ENCODE data around the gene TAOK3. TPM values are rescaled to one million over a fixed set of nuclear protein-coding genes. Genes with fewer than 3 reads are reported as not detected.
A peak's percentile ranks its signal among the peaks of the same experiment; 100 is the strongest.
"Not testable (repeated sequence)": the region's sequence is repeated elsewhere in the genome, so short reads cannot be mapped to it uniquely, and the experiment has no call there.

Gene TAOK3
- 24.1 TPM for total RNA-seq

DNA sequence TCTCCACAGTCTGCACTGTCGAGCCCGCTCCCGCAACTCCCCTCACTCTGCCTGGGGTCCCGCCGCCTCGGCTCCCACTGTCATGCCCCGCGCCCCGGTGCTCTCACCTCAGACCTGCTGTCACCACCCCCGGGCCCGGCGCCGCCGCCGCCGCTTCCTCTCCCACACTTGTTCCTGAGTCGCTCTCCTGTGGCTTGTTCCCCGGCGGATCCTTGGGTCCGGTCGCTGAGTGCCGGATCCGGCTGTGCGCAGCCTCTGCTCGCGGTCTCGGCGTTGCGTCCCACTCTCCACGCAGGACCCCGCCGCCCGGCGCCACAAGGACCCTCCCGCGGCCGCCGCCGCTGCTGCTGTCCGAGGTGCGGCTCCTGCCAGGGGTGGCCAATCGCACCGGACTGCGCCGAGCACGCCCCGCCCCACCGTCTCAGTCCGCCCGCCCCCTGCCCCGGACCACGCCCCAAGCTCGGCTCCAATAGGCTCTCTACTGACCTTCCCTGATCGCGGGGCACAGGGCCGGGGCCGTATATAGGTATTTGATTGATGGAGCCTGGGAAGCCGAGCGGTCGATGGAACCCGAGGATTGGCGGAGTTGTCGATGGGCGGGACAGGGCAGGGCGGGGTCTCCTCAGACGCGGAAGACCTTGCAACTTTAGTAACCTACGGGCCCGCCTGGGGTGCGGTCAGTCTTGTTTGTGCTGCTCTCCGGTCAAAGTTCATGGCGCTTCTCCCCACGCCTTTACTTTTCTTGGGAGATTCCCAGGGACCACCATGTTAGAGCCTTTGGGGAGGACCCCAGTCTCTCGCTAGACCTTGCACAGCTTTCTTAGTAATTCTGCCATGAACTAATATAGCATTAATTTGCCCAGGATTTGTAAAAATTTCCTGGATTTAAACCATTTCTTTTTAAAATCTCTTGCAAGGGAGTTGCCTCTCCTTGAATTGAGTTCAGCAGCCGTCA lies at the start of gene TAOK3:
TAOK3 (minus strand) TSS at position 367 of the 955 bp plus-strand sequence. CDS start 117,340 bp downstream, outside the sequence.
- DNase-seq: peak; percentile 97

DNA sequence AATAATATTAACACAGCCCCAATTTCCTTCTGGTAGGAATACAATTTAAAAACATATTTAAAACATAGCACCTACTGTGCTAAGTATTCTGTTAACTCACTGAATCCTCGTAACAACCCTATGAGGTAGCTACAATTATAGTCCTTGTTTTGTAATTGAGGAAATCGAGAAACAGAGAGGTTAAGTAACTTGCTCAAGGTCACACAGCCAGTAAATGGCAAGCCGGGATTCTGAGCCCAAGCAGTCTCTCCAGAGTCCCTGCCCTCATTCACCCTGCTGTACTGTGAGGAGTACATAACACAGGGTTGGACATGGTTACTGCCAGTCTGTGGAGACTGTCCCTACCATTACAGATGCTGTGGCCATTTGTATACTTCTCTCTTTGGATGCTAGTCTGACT lies 48.0 kb upstream of the TAOK3 start:
- no peak for DNase-seq

DNA sequence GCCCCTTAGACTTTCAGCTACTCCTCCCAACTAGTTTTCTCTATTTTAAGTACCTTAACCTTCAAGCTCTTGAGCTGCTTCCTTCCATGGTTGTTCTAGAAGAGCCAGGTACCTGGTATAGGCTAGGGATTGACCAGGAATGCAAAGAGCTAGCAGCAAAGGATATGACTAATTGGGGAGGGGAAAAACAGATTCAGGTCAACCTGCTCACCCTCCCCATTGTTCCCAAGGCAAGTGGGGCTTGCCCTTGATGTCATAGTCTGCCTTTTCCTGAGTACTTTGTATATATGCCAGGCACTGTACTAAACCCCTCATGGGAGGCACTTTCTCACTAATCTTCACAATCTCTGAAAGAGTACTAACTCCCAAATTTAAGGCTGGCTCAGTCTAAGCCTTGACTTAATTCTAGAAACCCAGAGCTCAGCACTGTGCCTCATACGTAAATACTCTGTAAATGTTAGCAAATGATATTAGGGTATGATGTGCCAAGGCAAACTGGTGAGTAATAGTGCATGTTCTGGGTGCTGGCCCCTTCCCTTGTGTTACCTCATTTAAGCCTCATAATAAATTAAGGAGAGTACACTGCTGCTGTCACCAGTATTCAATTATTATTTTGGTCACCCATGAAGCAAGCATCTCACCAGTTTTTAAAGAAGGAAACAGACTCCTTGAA lies 45.8 kb upstream of the TAOK3 start:
- no peak for DNase-seq

DNA sequence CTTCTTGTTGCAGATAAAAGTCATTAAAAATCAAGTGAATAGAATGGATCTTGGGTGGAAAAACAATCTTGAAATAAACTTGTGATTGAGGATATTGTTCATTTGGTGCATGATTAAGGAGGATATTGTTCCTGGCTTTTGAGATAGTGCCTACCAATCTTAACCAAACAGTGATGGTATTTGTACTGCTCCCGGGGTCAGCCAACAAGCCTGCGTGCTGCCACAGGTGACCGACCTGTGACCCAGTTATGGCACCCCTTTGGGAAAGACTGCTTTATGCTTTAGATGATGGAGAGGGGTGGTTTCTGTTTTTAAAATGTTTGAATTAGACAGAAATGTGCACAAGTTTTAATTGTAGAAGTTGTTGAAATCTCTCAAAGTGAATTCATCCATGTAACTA lies 45.2 kb upstream of the TAOK3 start:
- DNase-seq: no peak

DNA sequence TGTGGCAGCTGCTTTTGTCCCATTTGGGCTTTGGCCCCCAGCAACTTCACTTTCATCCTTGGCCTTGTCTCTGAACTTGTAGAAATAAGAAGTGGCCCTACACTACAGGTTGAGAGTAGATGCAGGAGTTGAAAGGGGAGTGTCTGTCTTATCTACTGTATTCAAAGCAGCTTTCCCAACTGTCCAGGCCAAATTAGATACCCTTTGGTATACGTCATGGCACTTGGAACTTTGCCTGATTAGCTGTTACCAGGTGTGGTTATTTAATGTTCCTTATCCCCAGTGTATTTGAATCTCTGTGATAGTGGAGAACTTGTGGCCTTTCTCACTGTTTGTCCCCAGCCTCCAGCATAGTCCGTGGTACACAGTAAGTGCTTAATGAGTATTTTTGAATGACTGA lies 37.1 kb upstream of the TAOK3 start:
- no peak for DNase-seq

DNA sequence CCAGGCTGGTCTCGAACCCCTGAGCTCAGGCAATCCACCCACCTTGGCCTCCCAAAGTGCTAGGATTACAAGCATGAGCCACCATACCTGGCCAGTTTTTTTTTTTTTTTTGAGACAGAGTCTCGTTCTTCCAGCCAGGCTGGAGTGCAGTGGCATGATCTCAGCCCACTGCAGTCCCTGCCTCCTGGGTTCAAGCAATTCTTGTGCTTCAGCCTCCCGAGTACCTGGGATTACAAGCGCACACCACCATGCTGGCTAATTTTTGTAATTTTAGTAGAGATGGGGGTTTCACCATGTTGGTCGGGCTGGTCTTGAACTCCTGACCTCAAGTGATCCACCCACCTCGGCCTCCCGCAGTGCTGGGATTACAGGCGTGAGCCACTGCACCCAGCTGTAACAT lies 35.5 kb upstream of the TAOK3 start:
- not testable (repeated sequence) for DNase-seq

DNA sequence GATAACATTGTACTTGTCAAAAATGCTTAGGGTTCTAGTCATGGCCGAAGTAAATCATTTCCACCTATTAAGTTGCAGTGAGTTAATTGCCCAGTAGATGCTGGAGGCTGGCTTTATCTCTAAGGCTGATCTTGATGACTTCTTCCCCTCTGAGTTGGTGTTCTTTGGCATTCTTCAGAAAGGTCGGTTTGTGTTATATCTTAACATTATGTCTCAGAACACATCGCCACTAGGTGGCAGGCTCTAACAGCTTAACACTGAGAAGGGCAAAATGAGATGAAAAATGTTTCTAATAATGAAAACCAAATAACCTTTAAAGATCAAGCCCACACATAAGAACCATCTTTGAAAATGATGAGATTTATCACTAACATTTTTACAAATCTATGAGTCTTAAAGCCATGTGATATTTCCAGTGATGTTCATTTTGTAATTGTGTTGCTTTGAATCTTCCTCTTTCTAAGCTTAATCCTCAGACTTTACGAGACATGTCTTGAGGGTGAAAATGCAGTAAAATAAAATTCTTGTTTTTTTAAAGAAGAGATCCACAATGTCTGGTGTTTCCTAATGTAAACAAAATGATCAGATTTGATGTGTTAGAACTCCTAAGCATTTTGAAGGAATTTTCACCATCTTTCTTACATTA lies 32.3 kb upstream of the TAOK3 start:
- DNase-seq: no peak

DNA sequence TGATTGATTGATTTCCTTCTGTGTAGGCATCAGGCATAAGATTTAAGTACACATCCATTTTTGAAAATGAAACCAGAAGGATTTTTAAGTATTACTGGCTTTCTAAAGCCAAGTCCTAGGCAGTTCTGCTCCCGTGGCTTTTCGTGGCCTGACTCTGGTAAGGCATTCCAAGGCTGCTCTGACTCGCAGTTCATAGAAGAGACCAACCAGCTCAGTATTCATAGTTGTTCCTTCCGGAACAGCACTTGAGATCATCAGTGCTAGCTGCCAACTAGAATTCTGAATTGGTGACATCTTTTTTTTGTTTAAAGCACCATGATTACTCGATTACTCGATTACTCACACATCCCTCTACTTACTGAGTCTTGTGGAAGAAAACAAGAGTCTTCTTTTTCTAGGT lies 29.5 kb upstream of the TAOK3 start:
- no peak for DNase-seq

DNA sequence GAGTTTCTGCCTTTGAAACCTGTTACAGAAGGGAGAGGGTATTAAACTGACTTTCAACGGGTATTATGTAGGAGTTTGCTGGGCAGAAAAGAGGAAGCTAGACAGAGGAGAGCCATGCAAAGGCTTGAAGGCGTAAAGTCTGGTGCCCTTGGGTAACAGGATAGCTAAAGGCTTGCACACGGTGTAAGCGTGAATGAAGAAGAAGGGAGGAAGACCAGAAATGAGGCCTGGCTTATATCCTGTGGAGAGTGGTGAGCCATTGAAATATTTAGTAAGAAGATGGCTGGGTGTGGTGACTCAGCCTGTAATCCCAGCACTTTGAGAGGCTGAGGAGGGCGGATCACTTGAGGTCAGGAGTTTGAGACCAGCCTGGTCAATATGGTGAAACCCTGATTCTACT lies 26.2 kb upstream of the TAOK3 start:
- DNase-seq: no peak

DNA sequence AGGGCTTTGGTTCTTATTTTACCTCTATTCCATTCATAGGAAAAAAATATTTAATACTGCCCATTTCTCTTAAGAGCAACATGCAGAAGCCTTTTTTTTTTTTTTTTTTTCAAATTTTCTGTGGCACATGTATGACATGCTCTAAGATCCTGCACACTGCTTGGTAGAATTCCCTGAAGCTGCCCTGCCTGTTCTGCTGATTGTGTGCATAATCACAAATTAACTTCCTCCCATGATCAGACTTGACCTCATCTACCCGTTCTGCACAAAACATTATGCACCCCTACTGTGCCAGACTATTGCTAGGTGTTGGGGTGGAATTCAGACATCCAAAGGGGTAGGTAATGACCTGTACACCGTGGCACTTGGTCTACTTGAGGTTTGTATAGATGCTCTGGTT lies 25.8 kb upstream of the TAOK3 start:
- DNase-seq: no peak

DNA sequence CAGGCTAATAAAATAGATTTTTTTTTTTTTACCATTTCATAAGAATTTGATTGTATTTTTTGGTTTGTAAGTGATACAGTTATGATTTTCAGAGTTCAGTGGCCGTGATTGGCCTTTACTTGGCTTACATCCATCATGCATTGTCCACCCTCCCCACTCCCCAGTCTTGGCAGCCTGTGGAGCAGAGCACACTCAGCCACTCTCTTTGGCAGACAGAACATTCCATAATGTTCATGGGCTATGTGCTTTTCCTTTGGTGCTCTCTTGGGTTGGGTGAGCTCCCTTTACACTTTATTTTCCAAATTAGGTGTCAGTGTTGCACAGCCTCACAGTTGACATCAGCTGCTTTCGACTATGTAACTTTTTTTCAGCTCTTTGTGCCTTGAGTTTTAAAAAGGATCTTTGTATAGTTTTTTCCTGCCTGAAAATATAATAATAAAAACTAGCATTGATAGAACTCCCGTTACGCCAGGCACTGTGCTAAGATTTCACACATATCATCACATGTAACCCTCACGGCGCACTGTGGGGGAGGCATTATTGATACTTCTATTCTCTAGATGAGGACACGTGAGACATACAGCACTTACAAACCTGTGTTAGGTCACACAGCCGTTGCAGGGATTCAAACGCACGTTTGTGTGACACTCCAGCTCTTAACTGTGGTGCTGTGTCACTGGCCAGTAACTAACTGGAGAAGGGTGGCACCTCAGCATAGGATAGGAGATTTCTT lies 25.2 kb upstream of the TAOK3 start:
- no peak for DNase-seq

DNA sequence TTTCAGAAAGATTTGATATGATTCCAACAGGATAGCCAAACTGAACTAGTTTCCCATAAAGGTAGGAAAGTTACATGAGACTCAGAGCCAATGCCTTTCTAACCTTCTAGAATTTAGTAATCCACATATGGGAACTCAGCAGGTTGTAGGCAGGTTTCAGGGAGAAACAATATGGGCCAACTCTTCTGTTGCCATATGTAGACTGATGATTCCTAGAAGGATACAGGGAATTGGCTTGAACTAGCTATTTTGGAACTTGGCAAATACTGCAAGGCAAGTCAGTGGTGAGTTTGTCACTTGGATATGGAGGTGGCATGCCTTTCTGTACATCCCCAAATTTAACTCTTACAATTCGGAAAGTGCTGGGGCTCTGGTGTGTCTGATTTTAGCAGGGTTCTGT lies 19.1 kb upstream of the TAOK3 start:
- no peak for DNase-seq

DNA sequence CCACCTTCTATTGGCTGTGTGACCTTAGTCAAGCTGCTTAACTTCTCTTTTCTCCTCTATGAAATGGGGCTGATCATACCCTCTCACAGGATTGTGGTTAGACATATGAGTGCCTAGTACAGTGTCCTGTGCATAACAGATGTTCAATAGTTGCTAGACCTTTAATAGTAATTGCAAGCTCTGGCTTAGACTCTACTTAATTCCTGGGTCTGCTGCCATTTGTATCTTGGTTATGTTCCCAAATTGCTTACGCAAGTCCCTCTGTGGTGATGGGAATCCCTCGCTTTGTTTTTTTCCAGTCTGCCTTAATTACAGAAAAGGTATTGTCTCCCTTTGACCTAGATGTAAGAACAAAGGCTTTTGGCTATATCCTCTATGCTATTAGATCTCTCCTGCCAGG lies 18.7 kb upstream of the TAOK3 start:
- no peak for DNase-seq

DNA sequence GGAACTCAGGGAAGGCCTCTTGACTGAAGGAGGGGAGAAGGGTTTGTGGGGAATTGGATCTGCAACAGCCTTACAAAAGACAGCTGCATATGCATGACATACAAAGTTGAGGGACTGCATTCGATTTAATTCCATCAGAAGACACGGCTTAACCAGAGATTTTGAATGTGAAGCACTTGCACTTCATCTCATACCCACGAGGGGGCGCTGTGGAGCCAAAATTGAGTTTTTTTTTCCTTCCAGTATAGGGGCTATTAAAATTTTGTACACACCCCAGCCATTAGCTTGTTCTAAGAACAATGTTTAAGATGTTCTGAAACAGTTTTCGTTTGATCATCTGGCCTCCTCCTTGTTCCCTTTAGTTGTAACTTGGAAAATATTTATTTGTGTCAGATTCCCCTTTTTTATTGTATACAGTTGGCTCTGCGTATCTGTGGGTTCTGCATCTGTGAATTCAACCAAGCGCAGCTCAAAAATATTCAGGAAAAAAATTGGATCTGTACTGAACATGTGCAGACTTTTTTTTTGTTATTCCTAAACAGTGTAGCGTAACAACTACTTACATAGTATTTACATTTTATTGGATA lies 5.3 kb upstream of the TAOK3 start:
- DNase-seq: peak; percentile 76

DNA sequence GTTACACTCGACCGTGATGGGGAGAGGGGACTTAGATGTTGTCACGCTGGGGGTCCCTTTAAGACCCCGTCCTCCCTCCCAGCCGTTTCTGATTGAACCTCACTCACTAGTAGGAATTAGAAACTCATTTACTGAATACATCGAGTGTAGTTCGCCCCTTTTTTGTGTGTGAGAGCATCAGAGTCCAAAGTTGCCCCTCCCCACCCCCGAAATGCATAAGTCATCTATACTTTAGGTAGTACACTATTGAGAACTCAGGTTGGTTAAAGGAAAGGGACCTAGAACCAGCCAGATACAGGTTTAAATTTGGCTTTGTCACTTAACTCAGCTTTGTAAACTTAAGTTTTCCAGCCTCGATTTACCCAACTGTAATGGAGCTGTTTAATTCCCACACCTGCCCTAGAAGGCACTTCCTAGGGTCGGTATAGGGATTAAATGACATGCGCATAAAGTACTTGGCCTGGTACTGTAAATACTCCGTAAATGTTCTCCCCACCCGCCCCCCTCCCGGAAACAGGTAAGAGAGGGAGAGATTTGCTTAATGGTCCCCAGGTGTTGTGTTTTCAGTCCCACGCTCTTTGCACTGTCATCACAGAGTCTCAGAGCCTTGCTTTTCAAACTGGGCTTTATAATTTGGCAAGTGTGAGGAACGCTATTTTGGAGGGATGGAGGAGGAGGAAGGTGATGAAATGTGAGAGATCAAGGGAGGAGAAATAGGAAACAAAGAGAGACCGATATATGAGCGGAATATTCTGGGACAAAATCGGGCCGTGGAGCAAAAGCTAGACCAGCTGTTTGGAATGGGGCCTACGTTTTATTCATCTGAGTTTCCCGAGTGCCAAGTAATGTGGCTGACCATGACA lies 4.5 kb upstream of the TAOK3 start:
- DNase-seq: peak; percentile 8

DNA sequence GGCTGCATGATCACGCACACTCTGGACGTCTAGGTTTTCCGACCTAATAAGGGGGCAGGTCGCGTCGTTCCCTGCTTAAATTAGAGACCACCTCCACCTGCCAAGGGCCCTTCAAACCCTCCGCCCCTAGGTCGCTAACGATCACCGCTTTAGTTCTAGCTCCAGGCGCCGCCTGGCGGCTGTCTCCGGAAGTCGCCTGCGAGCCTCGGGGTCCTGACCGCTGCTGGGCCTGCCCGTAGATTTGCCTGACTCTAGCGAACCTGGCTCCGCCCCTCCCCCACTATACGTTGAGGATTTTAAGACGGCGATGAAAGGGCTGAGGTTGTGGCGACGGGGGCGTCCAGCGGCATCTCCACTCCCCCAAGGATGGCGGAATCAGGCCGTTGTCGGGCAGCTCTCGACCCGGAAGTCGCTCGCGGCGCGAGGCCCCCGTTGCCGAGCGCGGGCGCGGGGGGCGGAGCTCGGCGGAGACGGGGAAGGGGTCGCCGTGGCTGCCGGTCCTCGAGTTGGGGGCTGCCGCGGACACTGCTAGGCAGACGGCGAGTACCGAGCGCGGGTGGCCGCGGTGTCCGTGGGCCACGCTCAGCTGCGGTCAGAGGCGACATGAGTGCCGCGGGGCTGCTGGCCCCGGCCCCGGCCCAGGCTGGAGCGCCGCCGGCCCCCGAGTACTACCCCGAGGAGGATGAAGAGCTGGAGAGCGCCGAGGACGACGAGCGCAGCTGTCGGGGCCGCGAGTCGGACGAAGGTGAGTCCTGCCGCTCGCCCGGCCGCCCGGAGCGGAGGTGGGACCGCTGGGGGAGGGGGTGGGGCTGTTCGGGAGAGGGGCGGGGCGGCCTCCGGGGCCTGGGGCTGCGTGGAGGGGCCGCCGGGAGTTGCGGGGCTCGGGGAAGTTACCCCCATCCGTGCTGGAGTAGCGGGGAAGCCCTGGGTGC lies 3.6 kb upstream of the TAOK3 start, which contains the start of gene SUDS3:
SUDS3 (plus strand) TSS at position 467 of the 932 bp plus-strand sequence; CDS start at position 604, 137 bp downstream.
- peak; percentile 87 for DNase-seq

DNA sequence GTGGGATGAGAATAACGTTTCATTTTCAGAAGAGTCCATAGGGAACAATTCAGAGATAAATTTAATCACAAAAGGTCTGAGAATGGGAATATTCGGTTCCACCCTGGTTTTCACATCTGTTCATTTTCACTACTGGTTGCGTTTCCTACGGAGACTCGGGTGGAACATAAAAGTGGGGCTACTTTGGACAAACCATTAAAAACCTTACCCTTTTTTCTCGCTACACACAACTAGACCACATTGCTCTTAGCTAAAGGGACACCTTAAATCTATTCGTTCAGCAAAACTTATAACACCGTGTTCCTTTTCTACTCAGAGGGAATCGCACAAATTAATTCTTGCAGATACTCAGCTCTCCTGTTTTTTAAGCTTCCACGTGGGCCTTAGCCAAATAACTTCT lies 2.6 kb upstream of the TAOK3 start:
- DNase-seq: peak; percentile 57

DNA sequence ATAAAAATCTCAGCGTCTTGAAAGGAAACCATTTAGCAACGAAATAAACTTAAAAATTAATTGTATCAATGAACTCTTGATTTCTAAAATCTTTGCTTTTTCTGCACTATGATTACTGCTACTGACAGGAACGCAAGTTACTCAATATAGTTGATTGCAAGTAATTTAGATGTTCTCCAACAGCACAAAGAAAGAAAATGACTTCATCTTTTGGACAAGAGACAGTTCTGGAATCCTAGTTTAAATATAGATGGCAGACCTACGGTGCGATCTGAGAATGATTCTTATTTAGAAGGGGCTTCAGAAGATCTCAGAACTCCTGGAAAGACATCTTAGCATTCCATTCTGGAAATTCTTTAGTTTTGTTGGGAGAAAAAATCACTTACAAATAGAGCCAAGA lies 2.2 kb upstream of the TAOK3 start:
- peak; percentile 77 for DNase-seq

DNA sequence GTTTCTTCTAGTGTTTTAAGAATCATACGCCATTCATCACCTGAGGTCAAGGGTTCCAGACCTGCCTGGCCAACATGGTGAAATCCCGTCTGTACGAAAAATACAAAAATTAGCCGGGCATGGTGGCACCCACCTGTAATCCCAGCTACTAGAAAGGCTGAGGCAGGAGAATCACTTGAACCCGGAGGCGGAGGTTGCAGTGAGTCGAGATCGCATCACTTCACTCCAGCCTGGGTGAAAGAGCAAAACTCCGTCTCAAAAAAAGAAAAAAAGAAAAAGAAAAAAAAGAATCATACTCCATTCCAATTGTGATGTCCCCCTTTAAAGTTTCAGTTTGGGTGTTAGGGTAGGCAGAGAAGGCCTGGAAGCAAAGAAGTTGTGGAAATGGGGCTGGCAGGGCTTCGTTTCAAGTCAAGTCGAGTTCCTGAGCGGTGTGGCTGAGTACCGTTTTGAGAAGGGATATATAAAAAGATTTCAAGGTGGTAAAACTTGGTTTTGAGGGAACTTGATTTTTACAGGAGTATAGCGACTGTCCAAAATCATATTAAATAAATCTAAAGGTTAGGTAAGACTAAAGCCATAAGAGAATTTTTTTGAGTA lies 1.5 kb upstream of the TAOK3 start:
- DNase-seq: no peak

Data from skin of body (tissue), 2 donors.